Lower leg skin (tissue), 3 donors: ENCODE results near the gene CENPH.

Source experiments
- POLR2A ChIP-seq, 2 donors: fragments of 450-650 bp; IDR thresholded peaks; one replicate each; pipeline ENCODE4 v1.6.1; 2016 to 2017; ENCODE audit warnings: antibody characterized with exemption in 2 of 2, mild to moderate bottlenecking in 1 of 2, moderate library complexity in 1 of 2
- TF ChIP-seq, protein P1 (sequence below), 3 donors: fragments of 450-650 bp; IDR thresholded peaks; one replicate each; pipeline ENCODE4 v1.5.1; 2016; ENCODE audit warnings: antibody characterized with exemption in 3 of 3, mild to moderate bottlenecking in 3 of 3, moderate library complexity in 2 of 3

DNA sequence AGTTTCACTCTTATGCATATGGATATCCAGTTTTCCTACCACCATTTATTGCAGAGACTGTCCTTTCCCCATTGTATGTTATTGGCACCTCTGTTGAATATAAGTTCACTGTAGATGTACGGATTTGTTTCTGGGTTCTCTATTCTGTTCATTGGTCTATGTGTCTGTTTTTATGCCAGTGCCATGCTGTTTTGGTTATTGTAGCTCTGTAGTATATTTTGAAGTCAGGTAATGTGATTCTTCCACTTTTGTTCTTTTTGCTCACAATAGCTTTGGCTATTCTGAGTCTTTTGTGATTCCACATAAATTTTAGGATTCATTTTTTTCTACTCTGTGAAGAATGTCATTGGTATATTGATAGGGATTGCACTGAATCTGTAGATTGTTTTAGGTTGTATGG is 48.6 kb upstream of the CENPH start:
- TF ChIP-seq, protein P1, sequence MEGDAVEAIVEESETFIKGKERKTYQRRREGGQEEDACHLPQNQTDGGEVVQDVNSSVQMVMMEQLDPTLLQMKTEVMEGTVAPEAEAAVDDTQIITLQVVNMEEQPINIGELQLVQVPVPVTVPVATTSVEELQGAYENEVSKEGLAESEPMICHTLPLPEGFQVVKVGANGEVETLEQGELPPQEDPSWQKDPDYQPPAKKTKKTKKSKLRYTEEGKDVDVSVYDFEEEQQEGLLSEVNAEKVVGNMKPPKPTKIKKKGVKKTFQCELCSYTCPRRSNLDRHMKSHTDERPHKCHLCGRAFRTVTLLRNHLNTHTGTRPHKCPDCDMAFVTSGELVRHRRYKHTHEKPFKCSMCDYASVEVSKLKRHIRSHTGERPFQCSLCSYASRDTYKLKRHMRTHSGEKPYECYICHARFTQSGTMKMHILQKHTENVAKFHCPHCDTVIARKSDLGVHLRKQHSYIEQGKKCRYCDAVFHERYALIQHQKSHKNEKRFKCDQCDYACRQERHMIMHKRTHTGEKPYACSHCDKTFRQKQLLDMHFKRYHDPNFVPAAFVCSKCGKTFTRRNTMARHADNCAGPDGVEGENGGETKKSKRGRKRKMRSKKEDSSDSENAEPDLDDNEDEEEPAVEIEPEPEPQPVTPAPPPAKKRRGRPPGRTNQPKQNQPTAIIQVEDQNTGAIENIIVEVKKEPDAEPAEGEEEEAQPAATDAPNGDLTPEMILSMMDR (IDR thresholded peaks at IDR 0.05) = no peak
- TF ChIP-seq POLR2A (IDR thresholded peaks at IDR 0.05) = no peak
